HUES48 (cell line): ENCODE measurements around the gene GRSF1.

ENCODE experiments used
- H3K27ac ChIP-seq: one replicate; pipeline ENCODE4 v1.7.0; 2013; ENCODE audit warnings: low read depth, low read length, inconsistent platforms
- H3K27me3 ChIP-seq: 2 replicates; pipeline ENCODE4 v1.6.1; 2013; ENCODE audit warnings: mild to moderate bottlenecking, low read length; ENCODE audit not compliant: control insufficient read depth, insufficient read depth
- H3K36me3 ChIP-seq: 2 replicates; pipeline ENCODE4 v1.6.1; 2013; ENCODE audit warnings: low read length; ENCODE audit not compliant: control insufficient read depth, insufficient read depth
- H3K4me1 ChIP-seq: 2 replicates; pipeline ENCODE4 v1.6.1; 2013; ENCODE audit warnings: mild to moderate bottlenecking, low read length; ENCODE audit not compliant: control insufficient read depth, insufficient read depth
- H3K4me3 ChIP-seq: 2 replicates; pipeline ENCODE4 v1.5.1; 2013; ENCODE audit warnings: mild to moderate bottlenecking, low read depth, low read length
- H3K9ac ChIP-seq: 2 replicates; pipeline ENCODE4 v1.6.1; 2013; ENCODE audit warnings: mild to moderate bottlenecking, low read depth, low read length, moderate library complexity
- H3K9me3 ChIP-seq: 2 replicates; pipeline ENCODE4 v1.6.1; 2013; ENCODE audit warnings: low read length; ENCODE audit not compliant: control insufficient read depth, insufficient read depth

GRSF1 gene

GRCh38 chr4:70833675-70834074 lies 6.0 kb downstream of the GRSF1 start:
- Histone ChIP-seq H3K9me3 (no peaks in the 10 kb centered on the region), H3K36me3 (peaks cover 69% of the 10 kb centered on the region), H3K9ac (no peak overlapping the region), H3K4me1 (peaks cover 11% of the 10 kb centered on the region), H3K4me3 (no peak overlapping the region), H3K27me3 (no peaks in the 10 kb centered on the region), H3K27ac (no peak overlapping the region)

DNA sequence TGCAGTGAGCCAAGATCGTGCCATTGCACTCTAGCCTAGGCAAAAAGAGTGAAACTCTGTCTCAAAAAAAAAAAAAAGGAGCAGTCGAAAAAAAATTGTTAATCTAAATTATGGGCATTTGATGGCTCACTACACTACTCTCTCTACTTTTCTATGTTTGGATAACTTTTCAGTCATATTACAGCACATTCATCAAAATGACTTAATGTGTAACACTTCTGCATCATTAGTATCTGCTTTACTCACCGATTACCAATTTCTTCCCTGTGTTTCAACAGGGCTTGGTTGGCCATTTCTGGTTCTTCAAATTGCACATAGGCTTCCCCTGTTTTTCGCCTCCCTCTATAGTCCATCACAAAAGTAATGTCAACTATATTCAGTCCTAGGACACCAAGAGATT lies 8.4 kb downstream of the GRSF1 start:
- Histone ChIP-seq H3K9ac (no peak overlapping the region), H3K4me3 (no peak overlapping the region), H3K36me3 (peaks cover 89% of the 10 kb centered on the region)

DNA sequence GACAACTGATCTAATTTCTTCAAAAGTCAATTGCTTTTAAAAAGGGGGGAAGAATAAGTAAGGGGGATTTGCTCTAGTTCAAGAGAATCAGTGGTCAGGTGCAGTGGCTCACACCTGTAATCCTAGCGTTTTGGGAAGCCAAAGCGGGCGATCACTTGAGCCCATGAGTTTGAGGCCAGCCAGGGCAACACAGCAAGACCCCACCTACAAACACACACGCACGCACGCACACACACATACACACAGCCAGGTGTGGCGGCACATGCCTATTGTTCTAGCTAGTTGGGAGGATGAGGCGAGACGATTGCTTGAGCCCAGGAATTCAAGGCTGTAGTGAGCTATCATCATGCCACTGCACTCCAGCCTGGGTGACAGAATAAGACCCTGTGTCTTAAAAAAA lies 9.6 kb downstream of the GRSF1 start:
- Histone ChIP-seq H3K4me3 (no peak overlapping the region), H3K9me3 (no peaks in the 10 kb centered on the region), H3K9ac (no peak overlapping the region), H3K27ac (no peak overlapping the region), H3K4me1 (no peaks in the 10 kb centered on the region), H3K36me3 (peaks cover 93% of the 10 kb centered on the region), H3K27me3 (no peaks in the 10 kb centered on the region)

More for the DNA sequence above, 8.4 kb downstream of the GRSF1 start:
- Histone ChIP-seq H3K9me3 (no peaks in the 10 kb centered on the region), H3K4me1 (peaks cover under 1% of the 10 kb centered on the region; the same call in 1 of the 2 replicates), H3K27ac (no peak overlapping the region), H3K27me3 (no peaks in the 10 kb centered on the region)

DNA sequence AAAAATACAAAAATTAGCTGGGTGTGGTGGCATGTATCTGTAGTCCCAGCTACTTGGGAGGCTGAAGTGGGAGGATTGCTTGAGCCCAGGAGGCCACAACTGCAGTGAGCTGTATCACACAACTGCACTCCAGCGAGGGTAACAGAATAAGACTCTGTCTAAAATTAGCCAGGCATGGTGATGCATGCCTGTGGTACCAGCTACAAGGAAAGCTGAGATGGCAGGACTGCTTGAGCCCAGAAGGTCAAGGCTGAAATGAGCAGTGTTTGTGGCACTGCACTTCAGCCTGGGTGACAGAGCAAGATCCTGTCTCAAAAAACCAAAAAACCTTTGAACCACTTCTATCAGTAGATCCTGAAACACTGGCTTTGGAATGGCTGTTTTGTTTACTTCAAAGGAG lies 10.2 kb downstream of the GRSF1 start:
- Histone ChIP-seq H3K9me3 (no peaks in the 10 kb centered on the region), H3K27me3 (no peaks in the 10 kb centered on the region), H3K36me3 (peaks cover 93% of the 10 kb centered on the region), H3K4me3 (no peak overlapping the region), H3K9ac (no peak overlapping the region), H3K27ac (no peak overlapping the region), H3K4me1 (no peaks in the 10 kb centered on the region)

DNA sequence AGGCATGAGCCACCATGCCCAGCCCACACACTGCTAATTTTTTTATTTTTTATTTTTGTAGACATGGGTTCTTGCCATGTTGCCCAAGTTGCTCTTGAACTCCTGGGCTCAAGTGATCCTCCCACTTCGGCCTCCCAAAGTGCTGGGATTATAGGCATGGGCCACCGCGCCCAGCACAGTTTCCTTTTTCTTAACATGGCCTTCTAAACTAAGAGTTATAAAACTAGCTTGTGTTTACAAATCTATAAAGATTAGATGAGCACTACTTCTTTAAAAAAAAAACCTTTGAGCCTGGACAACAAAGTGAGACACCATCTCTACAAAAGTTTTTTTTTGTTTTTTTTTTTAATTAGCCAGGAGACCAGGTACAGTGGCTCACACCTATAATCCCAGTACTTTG lies 10.7 kb downstream of the GRSF1 start:
- no peaks in the 10 kb centered on the region for H3K4me1 ChIP-seq
- H3K9me3 ChIP-seq, result no peaks in the 10 kb centered on the region
- H3K36me3 ChIP-seq, result peaks cover 93% of the 10 kb centered on the region
- H3K9ac ChIP-seq, result no peak overlapping the region
- no peak overlapping the region for H3K4me3 ChIP-seq
- no peaks in the 10 kb centered on the region for H3K27me3 ChIP-seq
- H3K27ac ChIP-seq, result no peak overlapping the region

- no peaks in the 10 kb centered on the region for H3K27me3 ChIP-seq
- peaks cover 53% of the 10 kb centered on the region for H3K36me3 ChIP-seq
- H3K4me3 ChIP-seq, result no peak overlapping the region
- H3K9ac ChIP-seq, result no peak overlapping the region
- H3K4me1 ChIP-seq, result no peaks in the 10 kb centered on the region
- no peak overlapping the region for H3K27ac ChIP-seq
- H3K9me3 ChIP-seq, result no peaks in the 10 kb centered on the region
Observed at GRCh38 chr4:70818921-70819320, 20.8 kb downstream of the GRSF1 start.

DNA sequence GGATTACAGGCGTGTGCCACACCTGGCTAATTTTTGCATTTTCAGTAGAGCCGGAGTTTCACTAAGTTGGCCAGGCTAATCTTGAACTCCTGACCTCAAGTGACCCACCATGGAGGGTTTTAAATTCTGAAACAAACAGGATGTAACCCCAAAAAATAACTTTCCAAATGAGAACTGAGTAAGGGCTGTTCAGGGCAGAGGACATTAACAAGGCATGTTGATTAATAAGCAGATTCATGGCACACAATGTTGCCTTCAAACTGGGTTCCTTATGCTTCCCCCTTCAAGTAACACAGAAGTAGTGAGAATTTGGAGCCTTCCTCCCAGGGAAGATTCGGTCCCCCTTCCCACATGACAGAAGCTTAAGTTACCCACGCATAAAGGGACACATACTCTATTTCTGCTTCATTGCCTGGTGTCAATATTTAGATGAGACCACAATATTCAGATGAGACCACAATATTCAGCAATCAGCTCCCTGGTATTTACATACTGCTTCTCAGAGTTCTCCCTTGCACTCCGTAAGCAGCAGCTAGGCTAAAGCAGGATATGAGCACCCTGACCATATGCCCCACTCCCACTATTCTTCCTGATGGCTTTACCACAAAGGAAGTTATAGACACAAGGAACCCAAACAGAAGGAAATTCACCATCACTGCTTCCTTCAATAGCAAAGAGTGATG lies 21.4 kb downstream of the GRSF1 start:
- H3K4me1 ChIP-seq, result no peaks in the 10 kb centered on the region
- H3K27me3 ChIP-seq, result no peaks in the 10 kb centered on the region
- peaks cover 47% of the 10 kb centered on the region for H3K36me3 ChIP-seq
- H3K9ac ChIP-seq, result no peak overlapping the region
- H3K27ac ChIP-seq, result no peak overlapping the region
- H3K9me3 ChIP-seq, result no peaks in the 10 kb centered on the region
- H3K4me3 ChIP-seq, result no peak overlapping the region

DNA sequence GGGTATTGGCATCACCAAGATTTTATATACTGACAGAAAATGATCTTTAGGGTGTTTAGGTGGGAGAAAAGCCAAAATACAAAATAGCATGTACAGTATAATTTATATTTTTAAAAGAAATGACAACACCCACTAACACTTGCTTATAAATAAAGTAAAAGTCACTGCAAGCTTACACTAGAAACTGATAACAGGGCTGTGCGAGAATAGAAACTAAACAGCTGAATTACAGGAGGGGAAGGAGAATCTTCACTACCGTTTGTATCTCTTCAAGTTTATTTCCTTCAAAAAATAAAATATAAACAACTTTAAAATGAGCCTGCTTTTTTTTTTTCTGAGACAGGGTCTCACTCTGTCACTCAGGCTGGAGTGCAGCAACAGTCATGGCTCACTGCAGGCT lies 22.8 kb downstream of the GRSF1 start:
- Histone ChIP-seq H3K27ac (no peak overlapping the region), H3K4me3 (no peak overlapping the region), H3K36me3 (peaks cover 35% of the 10 kb centered on the region)

GRCh38 chr4:70815370-70815769 lies 24.3 kb downstream of the GRSF1 start:
- Histone ChIP-seq H3K9me3 (no peaks in the 10 kb centered on the region), H3K27ac (no peak overlapping the region), H3K9ac (no peak overlapping the region), H3K4me1 (no peaks in the 10 kb centered on the region), H3K36me3 (peaks cover 22% of the 10 kb centered on the region), H3K27me3 (no peaks in the 10 kb centered on the region), H3K4me3 (no peak overlapping the region)

More for the DNA sequence above, 22.8 kb downstream of the GRSF1 start:
- Histone ChIP-seq H3K9me3 (no peaks in the 10 kb centered on the region), H3K27me3 (no peaks in the 10 kb centered on the region), H3K4me1 (no peaks in the 10 kb centered on the region), H3K9ac (no peak overlapping the region)

DNA sequence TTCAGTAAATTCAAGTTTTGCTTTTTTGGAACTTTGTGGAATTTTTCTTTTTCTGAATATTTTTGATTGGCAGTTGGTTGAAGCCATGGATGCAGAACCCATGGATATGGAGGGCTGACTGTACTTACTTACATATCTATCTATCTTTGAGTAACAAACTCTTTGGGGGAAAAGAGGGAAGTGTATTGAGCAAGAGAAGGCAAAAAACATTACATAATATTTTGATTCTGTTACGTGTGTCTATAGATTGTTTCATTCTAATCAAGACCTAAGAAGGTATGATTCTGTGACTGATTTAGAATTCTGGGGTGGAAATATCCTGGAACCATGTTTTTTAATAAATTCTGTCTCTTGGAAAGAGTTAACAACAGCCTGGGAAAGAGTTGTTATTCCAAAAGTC lies 31.5 kb downstream of the GRSF1 start:
- Histone ChIP-seq H3K27ac (no peak overlapping the region), H3K9me3 (no peaks in the 10 kb centered on the region), H3K4me1 (no peaks in the 10 kb centered on the region), H3K4me3 (no peak overlapping the region), H3K9ac (no peak overlapping the region), H3K27me3 (no peaks in the 10 kb centered on the region), H3K36me3 (0 out of 2 replicates have a peak, but pooled peaks cover 4% of the 10 kb centered on the region)

DNA sequence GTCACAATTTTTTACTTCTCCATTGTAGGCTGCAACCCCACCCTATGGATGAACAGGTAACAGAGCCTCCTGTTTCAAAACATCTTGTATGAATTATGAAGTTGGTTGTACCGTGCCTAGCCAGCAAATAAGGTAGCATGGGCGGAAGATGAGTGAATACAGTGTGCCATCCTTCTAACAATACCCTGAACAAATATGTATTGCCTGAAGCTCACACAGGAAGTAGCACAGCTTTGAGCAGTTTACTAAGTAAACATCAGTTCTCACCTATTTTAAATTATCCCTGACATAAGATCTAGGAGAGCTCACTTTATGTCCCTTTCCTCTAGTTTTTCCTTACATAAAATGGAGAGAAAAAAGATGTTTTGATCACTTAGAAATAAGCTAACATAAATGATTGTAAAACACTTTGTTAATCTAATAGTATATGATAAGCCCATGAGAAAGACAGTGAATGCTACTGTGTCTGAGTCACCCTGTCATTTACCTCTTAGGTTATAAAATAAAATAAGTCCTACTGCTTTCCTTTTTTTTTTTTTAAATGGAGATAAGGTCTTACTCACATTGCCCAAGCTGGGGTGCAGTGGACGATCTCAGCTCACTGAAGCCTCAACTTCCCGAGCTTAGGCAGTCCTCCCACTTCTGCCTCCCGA lies 36.6 kb downstream of the GRSF1 start:
- Histone ChIP-seq H3K27me3 (no peaks in the 10 kb centered on the region), H3K36me3 (0 out of 2 replicates have a peak, but pooled peaks cover 4% of the 10 kb centered on the region), H3K27ac (no peak overlapping the region), H3K9me3 (no peaks in the 10 kb centered on the region), H3K4me1 (no peaks in the 10 kb centered on the region), H3K9ac (no peak overlapping the region), H3K4me3 (no peak overlapping the region)
